Hair follicular keratinocyte (primary cell): Measurements from ENCODE around the gene KIF5B. TPM values are rescaled to one million over a fixed set of nuclear protein-coding genes. Genes with fewer than 3 reads are reported as not detected.

ENCODE experiments used
- total RNA-seq: library from RNA; depleted of rRNA; stranded (reverse); fragments of >200 nt; gene quantifications from 2 replicates; pipeline ENCODE4 v1.2.3, GENCODE V29; 2015

Gene KIF5B
- 96.4 and 98.5 TPM in 2 replicates for total RNA-seq

DNA sequence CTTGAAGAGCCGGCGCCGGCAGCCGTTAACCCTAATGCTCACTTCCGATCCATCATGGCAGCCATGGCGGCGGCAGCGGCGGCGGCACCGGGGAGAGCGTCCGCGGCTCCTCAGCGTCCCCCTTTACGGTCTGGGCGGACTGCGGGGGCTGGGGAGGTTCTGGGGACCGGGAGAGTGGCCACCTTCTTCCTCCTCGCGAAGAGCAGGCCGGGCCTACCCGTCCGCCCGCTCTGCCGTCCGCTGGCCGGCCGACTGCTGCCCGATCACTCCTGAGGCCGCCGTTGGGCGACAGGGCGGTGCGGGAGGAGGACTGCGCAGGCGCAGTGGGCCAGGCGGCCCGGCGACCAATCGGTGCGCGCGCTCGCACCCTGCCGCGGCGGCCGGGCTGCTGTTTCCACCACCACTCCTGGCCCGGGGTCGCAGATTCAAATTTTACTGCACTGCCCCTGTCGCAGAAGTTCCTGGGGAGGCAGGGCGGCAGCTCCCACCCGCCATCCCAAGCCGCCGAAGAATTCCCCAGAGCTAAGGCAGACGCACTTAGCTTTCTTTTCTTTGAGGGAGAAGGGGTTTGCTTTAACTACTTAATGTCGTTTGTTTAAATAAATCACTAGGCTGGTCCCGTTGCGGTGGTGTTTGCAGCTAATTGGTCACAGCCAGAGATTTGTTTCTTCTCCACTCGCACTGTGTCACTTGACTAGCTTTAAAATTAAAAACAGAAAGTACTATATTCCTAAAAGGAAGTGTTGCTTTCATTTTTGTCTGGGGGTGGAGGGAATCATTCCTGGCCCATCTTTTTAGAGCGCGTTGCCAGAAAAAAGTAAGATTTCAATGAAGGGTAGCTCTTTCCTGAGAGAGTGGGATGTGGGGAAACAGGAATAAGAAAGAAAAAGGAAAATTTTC, at the start of gene KIF5B:
TSS of gene KIF5B (minus strand) at position 290 of the 900 bp plus-strand sequence. CDS start 452 bp downstream, outside the sequence.

Other genes starting within 250 kb of the KIF5B start
- 14.0 and 20.5 TPM in 2 replicates for gene ARHGAP12, start 127.6 kb downstream of the KIF5B start, total RNA-seq